Left lung (tissue), 10 donors: ENCODE measurements around the gene CCIN. TPM values are rescaled to one million over a fixed set of nuclear protein-coding genes. Genes with fewer than 3 reads are reported as not detected.
A peak's percentile ranks its signal among the peaks of the same experiment; 100 is the strongest.

Experiments
- ATAC-seq: fragments of 200-7000 bp; cut with Tn5 transposase; one replicate; pipeline ENCODE4 v1.9.1; 2020; ENCODE audit warnings: moderate library complexity
- DNase-seq, 4 donors: peaks; one replicate each; pipeline ENCODE4 v3.0.0-alpha.2; 2013 to 2020
- H3K27ac ChIP-seq, 2 donors: fragments of 200-600 bp; sonication (generic) in 1 of 2; one replicate each; pipeline versions ENCODE4 v1.5.0 to v1.8.0; 2020 to 2021
- H3K27me3 ChIP-seq, 2 donors: fragments of 200-600 bp; sonication (generic) in 1 of 2; one replicate each; pipeline versions ENCODE4 v1.5.0 to v1.8.0; 2020 to 2021
- H3K36me3 ChIP-seq, 2 donors: fragments of 200-600 bp; sonication (generic) in 1 of 2; one replicate each; pipeline versions ENCODE4 v1.5.0 to v1.8.0; 2020 to 2021
- H3K4me1 ChIP-seq, 2 donors: fragments of 200-600 bp; one replicate each; pipeline ENCODE4 v1.8.0; 2021
- H3K4me3 ChIP-seq, 2 donors: fragments of 200-600 bp; sonication (generic) in 1 of 2; one replicate each; pipeline versions ENCODE4 v1.5.0 to v1.8.0; 2020 to 2021; ENCODE audit warnings: mild to moderate bottlenecking in 1 of 2
- H3K9me3 ChIP-seq, 2 donors: fragments of 200-600 bp; sonication (generic) in 1 of 2; one replicate each; pipeline versions ENCODE4 v1.5.0 to v1.8.0; 2020 to 2021
- CTCF ChIP-seq, 2 donors: fragments of 200-600 bp; sonication (generic) in 1 of 2; IDR thresholded peaks; one replicate each; pipeline versions ENCODE4 v1.5.0 to v1.8.0; 2021; ENCODE audit warnings: antibody characterized with exemption in 2 of 2
- intact Hi-C, 2 donors: fragments of 100-400 bp; cut with DNase I; formaldehyde crosslinking; loops; one replicate each; pipeline versions ENCODE4 v1.11.2 to v1.14.2; 2022
- polyA plus RNA-seq, 6 donors: library from polyadenylated mRNA; unstranded; fragments of 120-200 nt; gene quantifications; one replicate each; pipeline ENCODE4 v1.2.1, GENCODE V29; 2013; ENCODE audit not compliant: insufficient read length in 6 of 6
- total RNA-seq, 2 donors: library from RNA; stranded (reverse); fragmentation: NEBNext Ultra II Directional; extraction: Animal tissue kit (Norgen Biotek cat#: 25700); gene quantifications; one replicate each; pipeline ENCODE4 v1.2.1, GENCODE V29; 2021
- donor health status: DM: no; HTN: yes; CAD: no.
- donor health status: DM: no; HTN: no; CAD: no.

CCIN gene
- total and polyA plus RNA-seq, 8 donors: 0.13 to 1.5 (median 0.18) TPM; not detected in 2

- Histone ChIP-seq H3K36me3 (peaks cover 0 to 7% of the 10 kb centered on the region in 2 donors), H3K4me1 (peaks cover 10 to 68% of the 10 kb centered on the region in 2 donors), H3K4me3 (peak overlapping the region; percentile 58 to 71), H3K9me3 (no peaks in the 10 kb centered on the region), H3K27ac (peak overlapping the region; percentile 75 to 91), H3K27me3 (peaks cover 0 to 13% of the 10 kb centered on the region in 2 donors)
- intact Hi-C loops: no loop called here
- no peak for TF ChIP-seq CTCF (IDR thresholded peaks at IDR 0.05)
- ATAC-seq: no peak
- DNase-seq: peak in 2 of 4 donors; percentile 43 to 84
Measured at GRCh38 chr9:36137392-36138004, 31.7 kb upstream of the CCIN start.

- peaks cover 0 to 7% of the 10 kb centered on the region in 2 donors for H3K36me3 ChIP-seq
- no peak for DNase-seq
- H3K27ac ChIP-seq: peak overlapping the region in 1 of 2 donors; percentile 91
- intact Hi-C loops: no loop called here
- no peak for TF ChIP-seq CTCF (IDR thresholded peaks at IDR 0.05)
- ATAC-seq: no peak
- peaks cover 0 to 13% of the 10 kb centered on the region in 2 donors for H3K27me3 ChIP-seq
- peaks cover 18 to 78% of the 10 kb centered on the region in 2 donors for H3K4me1 ChIP-seq
- H3K4me3 ChIP-seq: peak overlapping the region in 1 of 2 donors; percentile 58
- no peaks in the 10 kb centered on the region for H3K9me3 ChIP-seq
Measured at GRCh38 chr9:36138496-36138895, 30.7 kb upstream of the CCIN start.

- H3K4me1 ChIP-seq: peaks cover 18 to 82% of the 10 kb centered on the region in 2 donors
- H3K4me3 ChIP-seq: peak overlapping the region in 1 of 2 donors; percentile 58
- no peaks in the 10 kb centered on the region for H3K9me3 ChIP-seq
- H3K27ac ChIP-seq: peak overlapping the region in 1 of 2 donors; percentile 91
- no peak for ATAC-seq
- no peak for DNase-seq
- no peak for TF ChIP-seq CTCF (IDR thresholded peaks at IDR 0.05)
- H3K27me3 ChIP-seq: peaks cover 0 to 13% of the 10 kb centered on the region in 2 donors
- intact Hi-C loops: no loop called here
- H3K36me3 ChIP-seq: peaks cover 0 to 7% of the 10 kb centered on the region in 2 donors
Measured at GRCh38 chr9:36138901-36139300, 30.3 kb upstream of the CCIN start.

- peaks cover 0 to 13% of the 10 kb centered on the region in 2 donors for H3K27me3 ChIP-seq
- peaks cover 0 to 7% of the 10 kb centered on the region in 2 donors for H3K36me3 ChIP-seq
- intact Hi-C loops: no loop called here
- no peaks in the 10 kb centered on the region for H3K9me3 ChIP-seq
- H3K4me3 ChIP-seq: peak overlapping the region in 1 of 2 donors; percentile 21
- ATAC-seq (no peak), DNase-seq (peak in 1 of 4 donors; percentile 42)
- peak overlapping the region; percentile 34 to 91 for H3K27ac ChIP-seq
- peaks cover 18 to 96% of the 10 kb centered on the region in 2 donors for H3K4me1 ChIP-seq
- TF ChIP-seq CTCF (IDR thresholded peaks at IDR 0.05): no peak
Measured at GRCh38 chr9:36140086-36141084, 28.8 kb upstream of the CCIN start.

- no peak for TF ChIP-seq CTCF (IDR thresholded peaks at IDR 0.05)
- peaks cover 18 to 96% of the 10 kb centered on the region in 2 donors for H3K4me1 ChIP-seq
Measured at GRCh38 chr9:36141288-36141687, 27.9 kb upstream of the CCIN start.

More at GRCh38 chr9:36141288-36141687, 27.9 kb upstream of the CCIN start:
- no peak for ATAC-seq
- Histone ChIP-seq H3K9me3 (no peaks in the 10 kb centered on the region), H3K36me3 (peaks cover 0 to 16% of the 10 kb centered on the region in 2 donors), H3K27me3 (peaks cover 0 to 5% of the 10 kb centered on the region in 2 donors), H3K4me3 (no peak overlapping the region), H3K27ac (peak overlapping the region in 1 of 2 donors; percentile 91)
- DNase-seq: peak in 1 of 4 donors; percentile 75
- intact Hi-C loops: no loop called here
